DOHH2 (cell line): ENCODE measurements around the gene S100B.
A peak's percentile ranks its signal among the peaks of the same experiment; 100 is the strongest.

Source experiments
- CTCF ChIP-seq: fragments of 200-600 bp; sonication (generic); IDR thresholded peaks from one replicate; pipeline ENCODE4 v1.5.1; 2014; ENCODE audit warnings: antibody characterized with exemption, mild to moderate bottlenecking, low read depth, low read length; ENCODE audit not compliant: poor library complexity, severe bottlenecking
- EZH2phosphoT487 ChIP-seq: fragments of 200-600 bp; sonication (generic); IDR thresholded peaks from 2 replicates; pipeline ENCODE4 v1.6.1; 2017; ENCODE audit warnings: borderline replicate concordance, mild to moderate bottlenecking, antibody characterized with exemption, low read length, moderate library complexity, mixed read lengths

GRCh38 chr21:46634966-46635323 lies 30.1 kb upstream of the S100B start:
- TF ChIP-seq CTCF (peak; percentile 52), EZH2phosphoT487 (no peak)
